GM23338 (cell line): Measurements from ENCODE around the gene PDE4B. TPM values are rescaled to one million over a fixed set of nuclear protein-coding genes. Genes with fewer than 3 reads are reported as not detected.

Experiments
- ATAC-seq: fragments of 200-7000 bp; cut with Tn5 transposase; 3 replicates; pipeline ENCODE4 v1.9.1; 2020
- DNase-seq: peaks from one replicate; pipeline ENCODE4 v3.0.0-alpha.2; 2015; ENCODE audit warnings: low spot score
- H2AFZ ChIP-seq: fragments of 200-600 bp; sonication (generic); 2 replicates; pipeline ENCODE4 v1.8.0; 2016; ENCODE audit warnings: antibody characterized with exemption, mild to moderate bottlenecking, moderate library complexity
- H3F3A ChIP-seq: fragments of 200-600 bp; sonication (generic); replicated peaks from 2 replicates; pipeline ENCODE4 v1.8.0; 2017; ENCODE audit warnings: antibody characterized with exemption, mixed run types, low read depth
- H3K27ac ChIP-seq: fragments of 200-600 bp; sonication (generic); 2 replicates; pipeline ENCODE4 v1.6.1; 2016; ENCODE audit warnings: low read depth
- H3K27me3 ChIP-seq: fragments of 200-600 bp; sonication (generic); 2 replicates; pipeline ENCODE4 v1.8.0; 2016; ENCODE audit warnings: mild to moderate bottlenecking, mixed run types, moderate library complexity; ENCODE audit not compliant: insufficient read depth
- H3K36me3 ChIP-seq: fragments of 200-600 bp; sonication (generic); 2 replicates; pipeline ENCODE4 v1.8.0; 2016; ENCODE audit warnings: mild to moderate bottlenecking; ENCODE audit not compliant: insufficient read depth
- H3K4me1 ChIP-seq: fragments of 200-600 bp; sonication (generic); 2 replicates; pipeline ENCODE4 v1.8.0; 2016; ENCODE audit warnings: mild to moderate bottlenecking, moderate library complexity; ENCODE audit not compliant: insufficient read depth
- H3K4me2 ChIP-seq: fragments of 200-600 bp; sonication (generic); 2 replicates; pipeline ENCODE4 v1.7.1; 2017; ENCODE audit warnings: mixed run types
- H3K4me3 ChIP-seq: fragments of 200-600 bp; sonication (generic); 2 replicates; pipeline ENCODE4 v1.6.1; 2016; ENCODE audit warnings: mixed run types
- H3K79me2 ChIP-seq: fragments of 200-600 bp; sonication (generic); replicated peaks from 2 replicates; pipeline ENCODE4 v1.8.0; 2017; ENCODE audit warnings: mild to moderate bottlenecking; ENCODE audit not compliant: insufficient read depth
- H3K9me2 ChIP-seq: fragments of 200-600 bp; sonication (generic); 2 replicates; pipeline ENCODE4 v1.8.0; 2017; ENCODE audit not compliant: insufficient read depth
- H4K20me1 ChIP-seq: fragments of 200-600 bp; sonication (generic); replicated peaks from 2 replicates; pipeline ENCODE4 v1.8.0; 2017; ENCODE audit warnings: mild to moderate bottlenecking; ENCODE audit not compliant: insufficient read depth
- H3K27ac Mint-ChIP-seq: 2 replicates; pipeline ENCODE4 v1.8.0; 2020; ENCODE audit warnings: inconsistent platforms, mild to moderate bottlenecking, moderate library complexity, mixed read lengths
- H3K27me3 Mint-ChIP-seq: 3 replicates; pipeline ENCODE4 v1.8.0; 2022; ENCODE audit warnings: low read depth, mild to moderate bottlenecking, moderate library complexity, mixed read lengths, inconsistent platforms; ENCODE audit not compliant: insufficient read depth, poor library complexity
- H3K36me3 Mint-ChIP-seq: 3 replicates; pipeline ENCODE4 v1.8.0; 2021; ENCODE audit warnings: low read depth, mild to moderate bottlenecking, inconsistent platforms, moderate library complexity, mixed read lengths
- H3K4me1 Mint-ChIP-seq: 3 replicates; pipeline ENCODE4 v1.8.0; 2020; ENCODE audit warnings: mild to moderate bottlenecking, inconsistent platforms, mixed read lengths
- H3K4me3 Mint-ChIP-seq: 3 replicates; pipeline ENCODE4 v1.8.0; 2021; ENCODE audit warnings: moderate library complexity, mild to moderate bottlenecking, inconsistent platforms, mixed read lengths
- H3K9me3 Mint-ChIP-seq: 3 replicates; pipeline ENCODE4 v1.8.0; 2020; ENCODE audit warnings: moderate library complexity, mild to moderate bottlenecking, inconsistent platforms, mixed read lengths
- CREB1 ChIP-seq: fragments of 250-450 bp; sonication (Bioruptor Pico); IDR thresholded peaks from 2 replicates; pipeline ENCODE4 v1.5.0; 2020; ENCODE audit warnings: low read depth, mild to moderate bottlenecking, moderate library complexity
- ETS1 ChIP-seq: IDR thresholded peaks from 2 replicates; pipeline ENCODE4 v1.6.1; 2016; ENCODE audit warnings: antibody characterized with exemption
- EZH2 ChIP-seq: fragments of 200-600 bp; sonication (generic); IDR thresholded peaks from one replicate; pipeline ENCODE4 v1.8.0; 2017; ENCODE audit warnings: antibody characterized with exemption, mild to moderate bottlenecking, low read depth; ENCODE audit not compliant: unreplicated experiment
- EZH2phosphoT487 ChIP-seq: fragments of 200-600 bp; sonication (generic); IDR thresholded peaks from one replicate; pipeline ENCODE4 v1.8.1; 2018; ENCODE audit warnings: antibody characterized with exemption; ENCODE audit not compliant: unreplicated experiment
- JUNB ChIP-seq: IDR thresholded peaks from one replicate; pipeline ENCODE4 v1.6.1; 2016; ENCODE audit warnings: antibody characterized with exemption; ENCODE audit not compliant: unreplicated experiment
- POLR2AphosphoS5 ChIP-seq: IDR thresholded peaks from 2 replicates; pipeline ENCODE4 v1.6.1; 2016; ENCODE audit warnings: antibody characterized with exemption, low read depth
- ZNF114 ChIP-seq: fragments of 250-450 bp; sonication (Bioruptor Pico); IDR thresholded peaks from 2 replicates; pipeline ENCODE4 v1.5.0; 2020; ENCODE audit warnings: mild to moderate bottlenecking, moderate library complexity
- ZNF331 ChIP-seq: fragments of 250-450 bp; sonication (Bioruptor Pico); IDR thresholded peaks from 2 replicates; pipeline ENCODE4 v1.5.0; 2020; ENCODE audit warnings: low read depth, mild to moderate bottlenecking, moderate library complexity
- ZNF462 ChIP-seq: fragments of 250-450 bp; sonication (Bioruptor Pico); IDR thresholded peaks from 2 replicates; pipeline ENCODE4 v1.5.0; 2020; ENCODE audit warnings: mild to moderate bottlenecking, moderate library complexity
- polyA plus RNA-seq: library from polyadenylated mRNA; unstranded; fragments of >200 nt; fragmentation: Nextera tagmentation; extraction: Ambion mirVana; gene quantifications from 2 replicates; pipeline ENCODE4 v1.2.1, GENCODE V29; 2016
- total RNA-seq: library from RNA; depleted of rRNA; stranded (reverse); fragments of >200 nt; shearing (Covaris generic); gene quantifications from 2 replicates; pipeline ENCODE4 v1.2.3, GENCODE V29; 2014

The PDE4B gene
- total and polyA plus RNA-seq, 2 experiments from 2014 or later = 14.0 to 25.6 TPM

GRCh38 chr1:65744731-65745130 lies 48.0 kb upstream of the PDE4B start (continued):
- TF ChIP-seq ZNF462 (CRISPR knock-in tag) = no peak

GRCh38 chr1:65751961-65752360 lies 40.7 kb upstream of the PDE4B start:
- H3K4me1 Mint-ChIP-seq = no peaks in the 10 kb centered on the region
- Histone ChIP-seq H3K4me2 (no peak overlapping the region), H3K4me3 (no peak overlapping the region), H3K36me3 (no peaks in the 10 kb centered on the region), H3K27me3 (no peaks in the 10 kb centered on the region), H2AFZ (no peak overlapping the region), H4K20me1 (no peaks in the 10 kb centered on the region), H3K9me2 (no peaks in the 10 kb centered on the region), H3F3A (no peaks in the 10 kb centered on the region), H3K79me2 (no peaks in the 10 kb centered on the region), H3K4me1 (no peaks in the 10 kb centered on the region), H3K27ac (no peak overlapping the region)
- H3K27me3 Mint-ChIP-seq = no peaks in the 10 kb centered on the region
- ATAC-seq (no peak), DNase-seq (no peak)
- TF ChIP-seq POLR2AphosphoS5 (no peak), CREB1 (CRISPR knock-in tag) (no peak), ZNF114 (CRISPR knock-in tag) (no peak)
- no peaks in the 10 kb centered on the region for H3K36me3 Mint-ChIP-seq
- no peaks in the 10 kb centered on the region for H3K9me3 Mint-ChIP-seq
- H3K27ac Mint-ChIP-seq = no peak overlapping the region
- no peak overlapping the region for H3K4me3 Mint-ChIP-seq

- Histone ChIP-seq H3K9me2 (no peaks in the 10 kb centered on the region), H3K4me1 (no peaks in the 10 kb centered on the region), H2AFZ (no peak overlapping the region), H3K4me3 (no peak overlapping the region), H3K4me2 (no peak overlapping the region), H3K79me2 (no peaks in the 10 kb centered on the region), H3K36me3 (no peaks in the 10 kb centered on the region), H3F3A (no peaks in the 10 kb centered on the region), H4K20me1 (no peaks in the 10 kb centered on the region), H3K27me3 (no peaks in the 10 kb centered on the region), H3K27ac (no peak overlapping the region)
- no peaks in the 10 kb centered on the region for H3K36me3 Mint-ChIP-seq
- H3K4me3 Mint-ChIP-seq = no peak overlapping the region
- ATAC-seq (no peak), DNase-seq (no peak)
- H3K27me3 Mint-ChIP-seq = no peaks in the 10 kb centered on the region
- no peak overlapping the region for H3K27ac Mint-ChIP-seq
- no peaks in the 10 kb centered on the region for H3K4me1 Mint-ChIP-seq
- no peaks in the 10 kb centered on the region for H3K9me3 Mint-ChIP-seq
- TF ChIP-seq ZNF331 (CRISPR knock-in tag) (no peak), EZH2 (no peak), EZH2phosphoT487 (no peak), POLR2AphosphoS5 (no peak), JUNB (no peak), ETS1 (no peak)
Observed at GRCh38 chr1:65756616-65757015, 36.1 kb upstream of the PDE4B start.
